Neuronal stem cell (in vitro differentiated cells): ENCODE data around the gene UBXN4.

Experiments used
- DNase-seq: peaks from one replicate; pipeline ENCODE4 v3.0.0-alpha.2; 2013; ENCODE audit warnings: low spot score
- H2AFZ ChIP-seq: one replicate; pipeline ENCODE4 v1.6.1; 2013; ENCODE audit warnings: mild to moderate bottlenecking, low read length, inconsistent platforms
- H2AK5ac ChIP-seq: 2 replicates; pipeline ENCODE4 v1.6.1; 2013; ENCODE audit warnings: low read depth, mild to moderate bottlenecking, inconsistent platforms, low read length, moderate library complexity, mixed read lengths
- H2BK120ac ChIP-seq: 2 replicates; pipeline ENCODE4 v1.6.1; 2013; ENCODE audit warnings: low read depth, mild to moderate bottlenecking, inconsistent platforms, low read length, moderate library complexity, mixed read lengths
- H2BK12ac ChIP-seq: one replicate; pipeline ENCODE4 v1.6.1; 2013; ENCODE audit warnings: low read length, inconsistent platforms
- H2BK15ac ChIP-seq: 2 replicates; pipeline ENCODE4 v1.6.1; 2013; ENCODE audit warnings: mild to moderate bottlenecking, low read length, inconsistent platforms, mixed read lengths
- H2BK5ac ChIP-seq: one replicate; pipeline ENCODE4 v1.6.1; 2013; ENCODE audit warnings: inconsistent platforms, mild to moderate bottlenecking, low read length, moderate library complexity
- H3K14ac ChIP-seq: one replicate; pipeline ENCODE4 v1.6.1; 2013; ENCODE audit warnings: low read length, inconsistent platforms
- H3K18ac ChIP-seq: 2 replicates; pipeline ENCODE4 v1.6.1; 2013; ENCODE audit warnings: low read length, inconsistent platforms
- H3K23ac ChIP-seq: 2 replicates; pipeline ENCODE4 v1.6.1; 2013; ENCODE audit warnings: low read depth, mild to moderate bottlenecking, mixed read lengths, low read length, inconsistent platforms; ENCODE audit not compliant: poor library complexity
- H3K27ac ChIP-seq: replicated peaks from 3 replicates; pipeline ENCODE4 v1.5.1; 2013; ENCODE audit warnings: low read length, inconsistent platforms
- H3K27me3 ChIP-seq, 3 experiments: 2 replicates each; pipeline ENCODE4 v1.6.1; 2013; ENCODE audit warnings: low read length in 3 of 3, mild to moderate bottlenecking in 2 of 3, inconsistent platforms in 1 of 3, low read depth in 1 of 3, mixed read lengths in 1 of 3, moderate library complexity in 1 of 3; ENCODE audit not compliant: control insufficient read depth in 3 of 3, insufficient read depth in 3 of 3
- H3K36me3 ChIP-seq, 2 donors: replicated peaks in 1 of 2; 2 replicates each; pipeline ENCODE4 v1.6.1; 2013; ENCODE audit warnings: low read length in 2 of 2; ENCODE audit not compliant: control insufficient read depth in 2 of 2, insufficient read depth in 2 of 2
- H3K4ac ChIP-seq: 2 replicates; pipeline ENCODE4 v1.6.1; 2013; ENCODE audit warnings: inconsistent platforms, mild to moderate bottlenecking, low read length, moderate library complexity
- H3K4me1 ChIP-seq, 2 donors: 1 replicate in 1 of 2; 2 replicates in 1 of 2; pipeline ENCODE4 v1.6.1; 2013; ENCODE audit warnings: low read length in 2 of 2, low read depth in 1 of 2; ENCODE audit not compliant: control insufficient read depth in 2 of 2, insufficient read depth in 1 of 2
- H3K4me2 ChIP-seq: one replicate; pipeline ENCODE4 v1.6.1; 2013; ENCODE audit warnings: mild to moderate bottlenecking, low read length, inconsistent platforms; ENCODE audit not compliant: insufficient read depth, poor library complexity, severe bottlenecking
- H3K4me3 ChIP-seq, 2 donors: 2 replicates each; pipeline ENCODE4 v1.5.1; 2013; ENCODE audit warnings: low read length in 2 of 2, mild to moderate bottlenecking in 2 of 2, inconsistent platforms in 1 of 2, moderate library complexity in 1 of 2
- H3K79me1 ChIP-seq: one replicate; pipeline ENCODE4 v1.6.1; 2013; ENCODE audit warnings: low read depth, mild to moderate bottlenecking, inconsistent platforms, low read length, moderate library complexity
- H3K9ac ChIP-seq: one replicate; pipeline ENCODE4 v1.6.1; 2013; ENCODE audit warnings: mild to moderate bottlenecking, low read depth, low read length, inconsistent platforms; ENCODE audit not compliant: poor library complexity
- H3K9me3 ChIP-seq, 2 donors: replicated peaks in 1 of 2; 2 replicates each; pipeline versions ENCODE3 to v1.6.1; 2013; ENCODE audit warnings: low read length in 2 of 2, mild to moderate bottlenecking in 2 of 2, inconsistent platforms in 1 of 2, low read depth in 1 of 2, mixed read lengths in 1 of 2, moderate library complexity in 1 of 2; ENCODE audit not compliant: control insufficient read depth in 2 of 2, insufficient read depth in 1 of 2
- H4K8ac ChIP-seq: one replicate; pipeline ENCODE4 v1.6.1; 2013; ENCODE audit warnings: low read depth, mild to moderate bottlenecking, inconsistent platforms, low read length, moderate library complexity
- H4K91ac ChIP-seq: one replicate; pipeline ENCODE4 v1.6.1; 2013; ENCODE audit warnings: low read length, low read depth, mild to moderate bottlenecking, inconsistent platforms; ENCODE audit not compliant: poor library complexity
- WGBS, 2 donors: extraction: QIAGEN DNeasy Blood & Tissue Kit; methylation state at CpG; one replicate each; pipeline ENCODE4 v1.1.7; 2013; ENCODE audit warnings: missing lambda C conversion rate in 2 of 2, mixed read lengths in 1 of 2; ENCODE audit not compliant: insufficient read length in 2 of 2, insufficient replicate concordance in 1 of 2; ENCODE audit errors: extremely low coverage in 2 of 2; 5-methylcytosine and 5-hydroxymethylcytosine counted together

Gene UBXN4

DNA sequence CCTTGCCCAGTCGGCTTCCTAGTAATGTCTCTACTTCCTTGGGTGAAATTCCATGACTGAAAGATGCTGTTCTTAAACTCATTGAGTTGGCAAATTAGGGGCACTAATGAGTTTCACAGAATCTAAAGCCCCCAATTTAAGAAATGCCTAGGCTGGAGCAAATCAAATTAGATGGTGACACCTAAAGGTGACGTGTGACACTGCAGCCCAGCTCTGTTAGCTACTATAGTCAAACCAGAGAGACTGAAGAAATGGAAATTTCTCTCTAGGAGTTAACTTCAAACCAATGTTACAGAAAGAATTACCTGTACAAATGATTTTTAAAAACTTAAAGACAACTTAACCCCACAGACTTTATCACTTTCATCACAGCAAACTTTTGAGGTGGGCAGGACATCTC is 58.1 kb downstream of the UBXN4 start:
- no peak overlapping the region for H3K18ac ChIP-seq
- no peaks in the 10 kb centered on the region for H3K4me1 ChIP-seq
- no peak for DNase-seq
- H3K14ac ChIP-seq: no peak overlapping the region
- no peak overlapping the region for H2BK12ac ChIP-seq
- H3K9me3 ChIP-seq: peaks cover 3 to 15% of the 10 kb centered on the region in 2 donors
- no peak overlapping the region for H3K27ac ChIP-seq
- no peaks in the 10 kb centered on the region for H3K79me1 ChIP-seq
- no CpG with 5 or more reads among the region's 2 CpGs for WGBS, 2 donors
- no peaks in the 10 kb centered on the region for H3K36me3 ChIP-seq
- no peak overlapping the region for H3K4me3 ChIP-seq
- H2BK120ac ChIP-seq: no peak overlapping the region
- no peak overlapping the region for H3K23ac ChIP-seq
- H4K8ac ChIP-seq: no peak overlapping the region
- no peaks in the 10 kb centered on the region for H3K27me3 ChIP-seq
- no peak overlapping the region for H3K9ac ChIP-seq
- no peak overlapping the region for H2BK15ac ChIP-seq
- H2AK5ac ChIP-seq: no peak overlapping the region
- no peak overlapping the region for H3K4me2 ChIP-seq
- H3K4ac ChIP-seq: no peak overlapping the region
- no peak overlapping the region for H2AFZ ChIP-seq
- H2BK5ac ChIP-seq: no peak overlapping the region
- H4K91ac ChIP-seq: no peak overlapping the region

DNA sequence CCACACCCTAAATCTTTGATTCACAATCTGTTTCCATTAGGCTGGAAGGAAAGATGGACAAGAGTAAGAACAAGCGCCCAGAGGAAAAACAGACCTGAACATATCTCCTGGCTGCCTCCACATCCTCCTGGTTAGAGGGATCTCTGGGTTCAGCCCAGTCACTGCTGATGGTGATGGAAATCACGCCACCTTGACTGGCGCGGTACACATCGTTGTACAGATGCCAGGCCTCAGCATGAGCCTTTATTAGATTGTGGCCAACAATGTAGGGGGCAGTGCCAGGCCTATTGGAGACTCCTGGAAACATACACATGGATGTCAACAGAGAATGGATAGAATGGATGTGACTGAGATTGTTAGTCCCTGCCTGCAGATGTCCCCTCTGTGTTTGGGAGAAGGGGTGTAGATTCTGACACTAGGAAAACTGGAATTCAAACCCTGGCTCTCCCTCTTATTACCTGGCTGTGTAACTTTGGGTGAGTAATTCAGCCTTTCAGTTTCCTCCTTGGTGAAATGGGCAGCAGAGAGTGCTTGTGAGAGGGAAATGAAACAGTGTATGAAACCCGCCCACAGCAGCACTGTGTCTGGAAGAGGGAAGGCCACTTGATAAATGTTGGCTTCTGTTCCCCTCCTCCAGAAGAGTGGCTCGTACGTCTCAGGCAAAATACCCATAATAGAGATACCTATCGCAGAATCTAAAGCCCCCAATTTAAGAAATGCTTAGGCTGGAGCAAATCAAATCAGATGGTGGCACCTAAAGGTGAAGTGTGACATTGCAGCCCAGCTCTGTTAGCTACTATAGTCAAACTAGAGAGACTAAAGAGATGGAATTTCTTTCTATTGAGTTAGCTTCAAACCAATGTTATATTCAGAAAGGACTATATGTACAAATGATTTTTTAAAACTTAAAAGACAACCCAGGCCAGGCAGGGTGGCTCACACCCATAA is 59.1 kb downstream of the UBXN4 start:
- no peak overlapping the region for H3K4me3 ChIP-seq
- no peaks in the 10 kb centered on the region for H3K4me1 ChIP-seq
- H3K9me3 ChIP-seq: peaks cover 3 to 15% of the 10 kb centered on the region in 2 donors
- WGBS, 2 donors: no CpG with 5 or more reads among the region's 9 CpGs
- no peak overlapping the region for H2BK5ac ChIP-seq
- H3K9ac ChIP-seq: no peak overlapping the region
- no peaks in the 10 kb centered on the region for H3K36me3 ChIP-seq
- H3K4ac ChIP-seq: no peak overlapping the region
- no peak overlapping the region for H3K18ac ChIP-seq
- no peak overlapping the region for H3K23ac ChIP-seq
- H2BK15ac ChIP-seq: no peak overlapping the region
- H4K8ac ChIP-seq: no peak overlapping the region
- no peak overlapping the region for H3K27ac ChIP-seq
- DNase-seq: no peak
- H3K79me1 ChIP-seq: no peaks in the 10 kb centered on the region
- H3K27me3 ChIP-seq: no peaks in the 10 kb centered on the region
- H2AFZ ChIP-seq: no peak overlapping the region
- H3K4me2 ChIP-seq: no peak overlapping the region
- no peak overlapping the region for H4K91ac ChIP-seq
- H2BK12ac ChIP-seq: no peak overlapping the region
- H3K14ac ChIP-seq: no peak overlapping the region
- H2BK120ac ChIP-seq: no peak overlapping the region
- H2AK5ac ChIP-seq: no peak overlapping the region

DNA sequence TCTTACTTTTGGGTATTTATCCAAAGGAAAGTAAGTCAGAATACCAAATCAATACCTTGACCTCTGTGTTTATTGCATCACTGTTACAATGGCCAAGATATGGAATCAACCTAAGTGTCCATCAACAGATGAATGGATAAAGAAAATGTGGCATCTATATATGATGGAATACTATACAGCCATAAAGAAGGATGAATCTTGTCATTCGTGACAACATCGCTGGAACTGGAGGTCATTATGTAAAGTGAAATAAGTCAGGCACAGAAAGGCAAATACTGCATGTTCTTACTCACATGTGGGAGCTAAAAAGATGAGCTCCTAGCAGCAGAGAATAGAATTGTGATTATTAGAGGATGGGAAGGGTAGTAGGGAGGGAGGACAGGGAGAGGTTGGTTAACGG is 60.7 kb downstream of the UBXN4 start:
- Histone ChIP-seq H2BK5ac (no peak overlapping the region), H4K91ac (no peak overlapping the region), H3K18ac (no peak overlapping the region), H2AK5ac (no peak overlapping the region), H3K23ac (no peak overlapping the region), H3K4me3 (no peak overlapping the region), H3K4ac (no peak overlapping the region), H3K9ac (no peak overlapping the region), H3K4me2 (no peak overlapping the region), H3K27me3 (no peaks in the 10 kb centered on the region), H3K14ac (no peak overlapping the region), H2BK12ac (no peak overlapping the region), H3K9me3 (peaks cover 3 to 15% of the 10 kb centered on the region in 2 donors), H2BK15ac (no peak overlapping the region), H2AFZ (no peak overlapping the region), H2BK120ac (no peak overlapping the region), H4K8ac (no peak overlapping the region), H3K27ac (no peak overlapping the region), H3K79me1 (no peaks in the 10 kb centered on the region), H3K36me3 (no peaks in the 10 kb centered on the region), H3K4me1 (no peaks in the 10 kb centered on the region)
- WGBS, 2 donors: no CpG with 5 or more reads among the region's 3 CpGs
- no peak for DNase-seq

DNA sequence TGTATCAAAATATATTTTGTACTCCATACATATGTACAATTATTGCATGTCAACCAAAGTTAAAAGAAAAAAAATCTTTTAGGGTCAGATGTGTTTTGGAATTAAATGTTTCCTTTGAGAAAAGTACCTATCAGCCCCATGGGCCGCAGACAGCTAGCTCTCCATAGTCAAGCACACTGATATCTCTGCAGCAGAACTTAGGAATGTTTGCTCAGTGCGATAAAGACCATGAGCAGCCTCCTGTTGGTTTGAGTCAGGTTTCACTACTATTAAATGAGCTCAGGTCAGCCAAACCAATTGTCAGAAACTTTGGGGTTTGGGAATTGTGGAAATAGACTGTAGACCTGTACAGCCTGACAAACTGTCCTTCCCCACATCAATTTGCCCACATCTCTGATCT is 61.6 kb downstream of the UBXN4 start:
- no CpG with 5 or more reads among the region's 2 CpGs for WGBS, 2 donors
- no peak for DNase-seq
- Histone ChIP-seq H2BK15ac (no peak overlapping the region), H3K4me3 (no peak overlapping the region), H3K4me2 (no peak overlapping the region), H3K14ac (no peak overlapping the region), H3K18ac (no peak overlapping the region), H3K36me3 (no peaks in the 10 kb centered on the region), H2AK5ac (no peak overlapping the region), H2BK120ac (no peak overlapping the region), H3K4me1 (no peaks in the 10 kb centered on the region), H2BK12ac (no peak overlapping the region), H3K23ac (no peak overlapping the region), H3K79me1 (no peaks in the 10 kb centered on the region), H3K4ac (no peak overlapping the region), H3K27ac (no peak overlapping the region), H2AFZ (no peak overlapping the region), H3K9ac (no peak overlapping the region), H3K9me3 (peaks cover 3 to 15% of the 10 kb centered on the region in 2 donors), H4K8ac (no peak overlapping the region), H3K27me3 (no peaks in the 10 kb centered on the region), H4K91ac (no peak overlapping the region), H2BK5ac (no peak overlapping the region)
